Type B pancreatic cell (in vitro differentiated cells): ENCODE measurements around the gene CELA2A. TPM values are rescaled to one million over a fixed set of nuclear protein-coding genes. Genes with fewer than 3 reads are reported as not detected.

Source experiments
- DNase-seq: peaks from one replicate; pipeline ENCODE4 v3.0.0; 2021; ENCODE audit warnings: mixed read lengths; ENCODE audit not compliant: unreplicated experiment; ENCODE audit errors: extremely low spot score
- H3K27ac Mint-ChIP-seq: 2 replicates; pipeline ENCODE4 v1.8.0; 2021; ENCODE audit warnings: mild to moderate bottlenecking, mixed read lengths
- H3K27me3 Mint-ChIP-seq: 2 replicates; pipeline ENCODE4 v1.8.0; 2021; ENCODE audit warnings: mixed read lengths
- H3K36me3 Mint-ChIP-seq: 2 replicates; pipeline ENCODE4 v1.8.0; 2021; ENCODE audit warnings: mixed read lengths
- H3K4me1 Mint-ChIP-seq: one replicate; pipeline ENCODE4 v1.8.0; 2021; ENCODE audit warnings: mixed read lengths; ENCODE audit not compliant: unreplicated experiment
- H3K4me3 Mint-ChIP-seq: 2 replicates; pipeline ENCODE4 v1.8.0; 2021; ENCODE audit warnings: mild to moderate bottlenecking, mixed read lengths
- H3K9me3 Mint-ChIP-seq: 2 replicates; pipeline ENCODE4 v1.8.0; 2021; ENCODE audit warnings: mixed read lengths
- CTCF ChIP-seq: fragments of 200-600 bp; sonication (generic); conservative IDR thresholded peaks from 2 replicates; pipeline ENCODE4 v1.5.0; 2021; ENCODE audit warnings: antibody characterized with exemption, mild to moderate bottlenecking
- total RNA-seq: library from RNA; stranded (reverse); gene quantifications from 2 replicates; pipeline ENCODE4 v1.2.1, GENCODE V29; 2021; ENCODE audit warnings: low replicate concordance

CELA2A gene
- total RNA-seq, 1 donor from 2014 or later = 3.5 TPM

GRCh38 chr1:15410884-15411245 is 45.7 kb upstream of the CELA2A start:
- no peaks in the 10 kb centered on the region for H3K36me3 Mint-ChIP-seq
- H3K27me3 Mint-ChIP-seq = peaks cover 32% of the 10 kb centered on the region
- H3K4me3 Mint-ChIP-seq = peak overlapping the region; percentile 89
- DNase-seq = no peak
- H3K4me1 Mint-ChIP-seq = peaks cover 26% of the 10 kb centered on the region
- no peak for TF ChIP-seq CTCF
- no peaks in the 10 kb centered on the region for H3K9me3 Mint-ChIP-seq
- peak overlapping the region; percentile 56 for H3K27ac Mint-ChIP-seq

- TF ChIP-seq CTCF = no peak
- Mint-ChIP-seq H3K4me3 (peak overlapping the region; percentile 76), H3K9me3 (no peaks in the 10 kb centered on the region), H3K36me3 (no peaks in the 10 kb centered on the region), H3K27ac (no peak overlapping the region), H3K27me3 (peaks cover 28% of the 10 kb centered on the region), H3K4me1 (peaks cover 29% of the 10 kb centered on the region)
- no peak for DNase-seq
These were observed 44.9 kb upstream of the CELA2A start for GRCh38 chr1:15411593-15412137.

GRCh38 chr1:15412175-15412800 is 44.2 kb upstream of the CELA2A start:
- H3K36me3 Mint-ChIP-seq = no peaks in the 10 kb centered on the region
- peak overlapping the region; percentile 76 for H3K4me3 Mint-ChIP-seq
- DNase-seq = no peak
- no peak for TF ChIP-seq CTCF
- H3K27me3 Mint-ChIP-seq = peaks cover 22% of the 10 kb centered on the region
- peaks cover 24% of the 10 kb centered on the region for H3K4me1 Mint-ChIP-seq
- no peak overlapping the region for H3K27ac Mint-ChIP-seq
- H3K9me3 Mint-ChIP-seq = no peaks in the 10 kb centered on the region

GRCh38 chr1:15412843-15413242 is 43.7 kb upstream of the CELA2A start:
- Mint-ChIP-seq H3K9me3 (no peaks in the 10 kb centered on the region), H3K4me3 (peak overlapping the region; percentile 76), H3K4me1 (peaks cover 25% of the 10 kb centered on the region)

GRCh38 chr1:15413563-15414444 is 42.7 kb upstream of the CELA2A start:
- H3K27me3 Mint-ChIP-seq = peaks cover 12% of the 10 kb centered on the region
- no peak overlapping the region for H3K4me3 Mint-ChIP-seq
- H3K9me3 Mint-ChIP-seq = no peaks in the 10 kb centered on the region
- H3K4me1 Mint-ChIP-seq = peaks cover 22% of the 10 kb centered on the region
- TF ChIP-seq CTCF = no peak
- DNase-seq = no peak
- H3K36me3 Mint-ChIP-seq = no peaks in the 10 kb centered on the region
- no peak overlapping the region for H3K27ac Mint-ChIP-seq

More at GRCh38 chr1:15412843-15413242, 43.7 kb upstream of the CELA2A start:
- no peak for TF ChIP-seq CTCF
- H3K27ac Mint-ChIP-seq = no peak overlapping the region
- H3K36me3 Mint-ChIP-seq = no peaks in the 10 kb centered on the region
- peaks cover 17% of the 10 kb centered on the region for H3K27me3 Mint-ChIP-seq
- no peak for DNase-seq
